Right forelimb (tissue), 1 donor: ENCODE results near the gene SELENOS.

Source experiments
- DNase-seq: peaks from one replicate; pipeline ENCODE4 v3.0.0-alpha.2; 2018

Gene SELENOS

DNA sequence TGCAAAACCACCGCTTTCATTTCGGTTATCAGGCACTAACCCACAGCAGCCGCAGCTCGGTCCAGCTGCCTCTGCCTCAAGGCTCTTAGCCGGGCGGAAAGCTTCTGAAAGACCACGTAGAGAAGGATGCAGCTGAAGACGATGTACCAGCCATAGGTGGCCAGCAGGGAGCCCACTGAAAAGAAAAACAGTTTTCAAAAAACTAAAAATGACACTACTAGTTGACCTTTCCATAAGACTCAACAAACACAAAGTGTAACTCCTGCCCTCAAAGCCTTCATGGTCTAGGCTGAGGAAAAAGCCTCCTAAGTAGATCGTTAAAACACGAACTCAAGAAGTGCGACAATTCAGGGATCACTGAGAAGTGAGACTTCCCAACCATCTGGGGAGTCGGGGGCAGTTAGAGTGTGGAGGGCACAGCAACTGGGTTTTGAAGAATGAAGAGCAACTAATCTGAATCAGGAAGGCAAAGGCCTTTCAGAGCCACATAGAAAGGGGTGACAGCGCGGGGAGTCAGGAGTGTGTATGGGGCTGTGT is 716 bp downstream of the SELENOS start:
- no peak for DNase-seq

DNA sequence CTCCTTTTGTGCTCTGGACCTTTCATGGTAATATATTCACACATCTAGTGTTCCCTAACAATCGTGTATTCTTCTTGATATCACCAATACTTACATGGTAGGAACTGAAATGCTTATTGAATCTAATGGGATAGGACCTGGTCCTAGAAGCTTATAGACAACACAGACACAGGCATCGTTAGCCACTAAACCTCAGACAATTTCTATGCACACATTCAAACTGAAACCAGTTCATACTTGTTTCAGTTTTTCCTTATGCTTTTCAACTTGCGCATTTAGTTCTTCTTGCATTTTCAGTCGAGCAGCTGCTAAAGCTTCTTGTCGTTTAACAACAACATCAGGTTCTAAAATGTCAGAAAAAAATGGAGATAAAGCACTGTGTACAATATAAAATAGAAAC is 2.3 kb downstream of the SELENOS start:
- DNase-seq, result no peak

DNA sequence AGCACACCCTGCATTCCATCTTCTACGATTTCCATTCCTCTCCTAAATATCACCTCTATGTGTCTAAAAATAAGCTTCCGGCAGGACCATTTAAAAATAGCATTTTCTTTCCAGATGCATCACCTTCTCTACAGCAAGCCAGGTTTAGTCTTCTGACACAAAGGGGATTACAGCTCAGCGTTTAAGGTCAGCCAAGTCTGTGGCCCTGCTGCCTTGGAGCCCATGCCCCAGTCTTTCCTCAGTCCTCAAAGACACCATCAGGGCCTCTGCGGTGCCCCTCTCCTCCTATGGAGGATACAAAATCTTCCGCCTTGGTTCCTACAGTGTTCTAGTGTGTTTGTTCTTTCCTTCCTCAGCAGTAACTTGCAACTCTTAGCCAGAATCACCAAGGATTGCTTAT is 3.8 kb downstream of the SELENOS start:
- DNase-seq, result no peak

DNA sequence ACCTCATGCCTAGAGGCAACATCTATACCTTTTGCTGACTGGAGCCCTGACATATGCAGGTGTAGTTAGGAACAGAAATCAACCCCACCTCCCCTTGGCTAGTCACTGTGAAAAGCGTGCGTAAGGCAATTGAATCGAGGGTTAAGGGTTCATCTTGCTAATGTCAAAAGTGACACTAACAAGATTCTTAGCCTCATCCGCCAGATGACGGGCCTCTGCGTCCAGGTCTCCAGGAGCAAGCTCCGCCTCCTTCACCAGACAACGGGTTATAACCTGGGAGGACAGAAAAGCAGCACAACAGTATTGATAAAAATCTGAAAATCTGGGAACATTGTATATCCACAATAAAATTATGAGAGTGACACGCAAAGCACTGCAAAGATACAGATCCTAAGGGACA is 4.7 kb downstream of the SELENOS start:
- DNase-seq, result no peak

DNA sequence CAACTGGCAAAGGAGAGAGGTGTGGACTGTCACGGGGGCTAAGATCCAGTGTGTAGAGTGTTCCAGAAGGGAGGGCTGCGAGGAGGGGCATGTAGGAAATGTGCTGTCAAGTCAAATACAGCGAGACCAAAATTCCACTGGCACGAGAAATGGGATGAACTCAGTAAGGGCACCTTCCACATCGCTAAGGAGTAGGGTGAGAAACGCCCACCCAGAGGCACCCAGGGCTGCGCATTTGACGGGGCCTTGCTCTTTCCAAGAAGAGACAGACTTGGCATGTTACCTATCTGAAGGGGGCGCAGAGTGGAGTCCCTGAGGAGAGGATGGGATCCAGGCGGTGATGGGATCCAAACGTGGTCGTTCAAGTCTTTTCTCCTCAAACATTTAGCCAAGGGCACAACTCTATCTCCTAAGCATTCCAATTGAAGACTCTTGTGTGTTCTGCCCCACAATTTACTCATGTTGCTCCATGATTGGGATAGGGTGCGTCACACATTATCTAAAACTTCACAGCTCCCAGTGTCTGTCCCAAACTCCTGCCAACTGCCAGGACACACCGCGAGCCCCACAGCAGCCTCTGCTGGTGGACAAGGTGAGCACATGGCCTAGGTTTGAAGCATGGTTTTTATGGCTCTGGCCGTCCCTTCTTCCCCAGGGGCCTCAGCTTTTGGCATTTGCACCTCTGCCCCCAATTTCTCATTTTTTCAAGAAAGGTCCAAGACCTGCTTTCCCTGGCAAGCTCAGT is 7.6 kb downstream of the SELENOS start:
- no peak for DNase-seq

DNA sequence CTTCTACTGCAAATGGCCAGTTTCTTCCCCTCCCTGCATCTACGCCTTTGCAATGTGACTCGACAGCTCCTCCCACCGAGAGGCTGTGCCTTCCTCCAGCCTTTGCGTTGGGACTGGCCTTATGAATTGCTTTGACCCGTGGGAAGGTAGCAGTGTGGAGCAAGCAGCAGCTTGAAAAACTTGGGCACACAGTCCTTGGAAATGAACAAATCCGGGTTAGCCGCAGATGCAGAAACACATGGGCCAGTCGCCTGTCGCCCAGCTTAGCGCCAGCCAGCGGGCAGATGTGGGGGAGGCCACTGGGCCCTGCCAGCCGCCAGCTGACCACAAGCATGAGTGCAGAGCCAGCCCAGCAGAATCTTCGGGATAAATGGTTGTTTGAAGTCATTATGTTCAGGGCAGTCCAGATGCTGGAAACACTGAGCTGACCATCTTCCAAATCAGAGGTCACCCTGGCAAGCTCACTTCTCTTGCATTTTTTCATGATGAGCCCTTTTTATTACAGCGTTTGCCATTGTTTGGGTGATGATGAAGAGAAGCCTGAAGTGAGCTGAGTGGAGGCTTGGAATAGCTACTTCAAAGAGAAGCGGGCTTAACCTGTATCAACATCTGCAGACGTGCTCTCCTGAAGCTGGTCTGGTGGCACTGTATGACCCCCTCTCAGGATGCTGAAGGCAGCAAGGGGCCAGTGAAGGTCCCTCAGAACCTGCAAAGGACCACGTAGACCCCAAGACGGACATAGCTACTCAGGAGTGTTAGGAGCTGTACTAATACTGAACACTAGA is 9.8 kb downstream of the SELENOS start:
- no peak for DNase-seq

DNA sequence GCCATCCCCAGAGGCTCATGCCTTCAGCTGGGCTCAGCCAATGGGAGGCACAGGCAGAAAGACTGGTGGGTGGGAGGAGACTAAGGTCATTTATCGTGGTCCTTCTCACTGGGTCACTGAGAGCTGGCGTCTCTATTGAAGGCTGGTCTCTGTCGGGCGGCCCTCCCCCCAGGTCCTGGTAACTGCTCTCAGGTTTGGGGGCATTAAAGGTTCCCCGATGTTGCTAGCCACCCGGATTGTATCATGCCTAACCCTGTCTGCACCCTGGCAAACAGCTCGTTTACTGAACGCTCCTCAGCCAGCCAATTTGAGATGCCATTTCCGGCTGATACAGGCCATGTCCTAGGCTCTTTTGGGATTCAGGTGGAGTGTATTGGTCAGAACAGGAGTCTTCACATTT is 10.5 kb downstream of the SELENOS start:
- DNase-seq, result no peak

DNA sequence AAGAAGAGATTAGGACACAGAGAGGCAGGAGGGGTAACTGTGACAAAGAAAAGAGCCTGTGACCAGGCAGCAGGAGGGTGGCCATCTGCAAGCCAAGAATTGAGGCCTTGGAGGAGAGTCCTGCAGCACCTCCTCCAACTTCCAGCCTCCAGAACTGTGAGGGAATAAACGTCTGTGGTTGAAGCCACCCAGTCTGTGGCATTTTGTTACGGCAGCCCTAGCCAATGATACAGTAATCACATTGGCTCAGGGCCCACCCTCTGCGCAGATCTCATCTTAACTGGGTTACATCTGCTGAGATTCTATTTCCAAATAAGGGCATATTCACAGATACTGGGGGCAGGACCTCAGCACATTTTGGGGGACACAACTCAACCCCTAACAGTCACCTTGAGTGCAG is 11.3 kb downstream of the SELENOS start:
- DNase-seq, result no peak

DNA sequence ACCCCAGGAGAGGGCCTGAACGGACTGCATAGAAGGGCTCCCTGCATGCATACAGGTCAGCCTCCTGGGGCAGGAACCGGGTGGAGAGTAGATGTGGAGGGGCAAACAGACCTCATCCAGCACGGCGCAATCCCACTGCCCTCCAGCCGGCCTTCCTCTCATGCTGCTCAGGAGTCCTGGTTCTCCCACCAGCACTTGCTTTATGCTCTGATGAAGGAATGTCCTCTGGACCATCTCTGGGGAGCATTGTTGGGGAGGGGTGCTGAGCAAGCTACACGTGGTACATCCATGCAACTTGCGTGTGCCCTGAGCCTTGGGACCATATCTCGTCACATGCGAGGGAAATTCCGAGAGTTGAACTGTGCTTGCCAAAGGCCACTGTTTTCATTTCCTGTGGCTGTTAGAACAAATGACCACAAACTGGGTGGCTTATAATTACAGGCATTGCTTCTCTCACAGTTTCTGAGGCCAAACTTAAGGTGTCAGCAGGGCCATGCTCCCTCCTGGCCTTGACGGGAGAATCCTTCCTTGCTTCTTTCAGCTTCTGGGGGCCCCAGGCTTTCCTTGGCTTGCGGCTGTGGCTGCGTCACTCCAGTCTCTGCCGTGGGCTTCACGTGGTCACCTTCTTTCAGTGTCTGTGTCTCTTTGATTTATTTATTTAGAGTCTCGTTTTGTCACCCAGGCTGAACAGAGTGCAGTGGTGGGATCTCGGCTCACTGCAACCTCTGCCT is 12.2 kb downstream of the SELENOS start:
- DNase-seq, result no peak

DNA sequence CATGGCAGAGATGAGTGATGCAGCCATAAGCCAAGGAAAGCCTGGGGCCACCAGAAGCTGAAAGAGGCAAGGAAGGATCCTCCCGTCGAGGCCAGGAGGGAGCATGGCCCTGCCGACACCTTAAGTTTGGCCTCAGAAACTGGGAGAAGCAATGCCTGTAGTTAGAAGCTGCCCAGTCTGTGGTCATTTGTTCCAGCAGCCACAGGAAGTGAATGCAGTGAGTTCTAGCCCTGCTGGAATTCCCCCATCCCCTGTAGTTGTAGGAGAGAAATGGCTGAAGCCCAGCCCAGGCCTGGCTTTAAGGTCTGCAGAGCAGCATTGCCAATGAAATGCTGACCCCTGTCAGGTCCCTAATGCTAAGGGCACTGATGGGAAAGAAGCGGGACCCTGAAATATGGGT is 13.3 kb downstream of the SELENOS start:
- no peak for DNase-seq

DNA sequence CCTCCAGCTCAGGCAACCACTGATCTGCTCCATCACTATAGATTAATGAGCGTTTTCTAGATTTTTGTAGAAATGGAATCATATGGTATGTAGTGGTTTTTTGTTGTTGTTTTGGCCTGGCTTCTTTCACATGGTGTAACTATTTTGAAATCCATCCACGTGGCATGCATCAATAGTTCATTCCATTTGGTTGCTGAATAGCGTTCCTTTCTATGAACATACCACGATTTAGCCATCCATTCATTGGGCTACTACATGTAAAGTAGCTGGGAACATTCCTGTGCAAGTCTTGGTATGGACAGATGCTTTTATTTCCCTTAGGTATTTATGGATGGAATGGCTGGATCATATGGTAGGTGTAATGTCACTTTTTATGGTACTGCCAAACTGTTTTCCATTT is 14.7 kb downstream of the SELENOS start:
- no peak for DNase-seq

DNA sequence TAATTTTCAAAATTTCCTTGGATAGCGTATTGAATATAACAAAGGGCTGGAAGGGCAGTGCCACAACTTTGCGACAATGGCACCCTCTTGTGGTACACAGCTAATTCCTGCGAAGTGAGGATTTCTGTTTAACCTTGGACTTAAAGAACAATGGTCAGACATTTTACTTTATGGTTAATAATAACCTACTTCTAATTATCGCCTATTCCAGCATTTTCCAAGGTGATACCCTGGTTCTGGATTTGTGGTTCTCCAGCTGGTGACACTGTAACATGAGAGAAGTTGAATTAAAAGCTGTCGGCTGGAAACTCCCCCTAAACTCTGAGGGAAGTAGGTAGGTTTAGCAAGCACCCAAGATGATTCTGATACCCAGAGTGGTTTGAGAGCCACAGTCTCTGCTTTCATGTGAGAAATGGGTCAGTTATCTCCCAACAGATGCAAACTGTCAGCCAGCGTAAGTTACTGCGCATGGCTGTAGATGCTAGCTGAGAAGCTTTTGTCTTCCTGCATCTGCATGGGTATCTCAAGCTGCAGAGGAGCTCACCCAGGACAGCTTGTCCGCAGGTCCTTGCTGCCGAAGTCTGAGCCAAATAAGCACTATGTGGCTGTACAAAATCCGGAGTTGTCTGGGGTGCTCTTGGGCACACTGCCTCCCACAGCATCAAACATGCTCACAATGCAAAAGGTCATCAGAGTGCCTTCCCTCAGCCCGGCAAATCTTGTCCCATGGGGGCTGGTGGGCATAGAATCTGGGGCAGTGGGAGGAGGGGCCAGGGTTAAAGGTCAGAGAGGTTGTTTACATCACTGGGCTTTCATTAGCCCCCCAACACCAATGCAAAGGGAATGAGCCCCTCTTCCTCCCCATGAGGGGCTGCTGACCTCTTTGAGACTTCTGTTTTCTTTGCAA is 18.8 kb downstream of the SELENOS start:
- no peak for DNase-seq

DNA sequence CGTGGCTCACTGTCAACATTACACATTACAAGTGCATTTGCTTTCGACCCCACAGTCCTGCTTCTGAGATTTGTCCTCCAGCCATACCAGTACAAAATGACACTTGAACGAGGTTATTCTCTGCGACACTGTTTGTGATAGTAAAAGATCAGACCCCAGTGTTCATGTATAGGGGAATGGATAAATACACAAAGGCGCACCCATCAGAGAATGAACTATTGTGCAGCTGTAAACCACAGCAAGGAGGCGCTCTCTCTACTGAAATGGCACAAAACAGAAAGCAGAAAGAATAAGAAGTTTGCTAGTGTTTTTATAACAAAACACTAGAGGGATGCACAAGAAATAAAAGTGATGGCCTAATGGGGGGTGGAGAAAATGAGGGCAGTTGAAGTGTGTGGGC is 20.5 kb downstream of the SELENOS start:
- DNase-seq, result no peak

DNA sequence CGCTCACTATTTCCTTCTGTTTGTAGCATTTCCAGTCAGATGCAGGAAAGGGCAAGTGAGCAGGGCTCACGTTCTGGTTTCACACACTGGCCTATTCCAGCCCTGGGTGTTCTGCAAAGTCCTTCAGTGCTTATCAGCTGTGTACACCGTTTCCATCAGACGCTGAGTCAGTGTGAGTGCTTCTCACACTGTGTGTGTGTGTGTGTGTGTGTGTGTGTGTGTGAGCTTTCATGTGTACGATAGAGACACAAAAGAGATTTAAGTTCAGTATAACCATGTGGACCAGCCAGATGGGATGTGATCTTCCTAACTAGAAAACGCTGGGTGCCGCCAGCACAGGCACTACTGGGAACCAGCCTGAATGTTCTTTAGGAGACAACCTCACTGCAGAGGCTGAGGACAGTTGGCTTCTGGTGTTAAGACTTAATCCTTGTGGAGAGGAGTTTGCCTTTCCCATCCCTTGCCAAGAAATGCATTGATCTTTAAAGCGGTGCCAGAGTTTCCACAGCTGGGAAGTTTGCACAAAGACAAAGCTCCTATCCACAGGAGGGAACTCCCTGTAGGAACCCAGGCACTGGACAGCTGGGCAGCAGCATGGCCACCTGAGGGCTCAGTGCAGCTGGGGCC is 21.6 kb downstream of the SELENOS start:
- DNase-seq, result no peak

DNA sequence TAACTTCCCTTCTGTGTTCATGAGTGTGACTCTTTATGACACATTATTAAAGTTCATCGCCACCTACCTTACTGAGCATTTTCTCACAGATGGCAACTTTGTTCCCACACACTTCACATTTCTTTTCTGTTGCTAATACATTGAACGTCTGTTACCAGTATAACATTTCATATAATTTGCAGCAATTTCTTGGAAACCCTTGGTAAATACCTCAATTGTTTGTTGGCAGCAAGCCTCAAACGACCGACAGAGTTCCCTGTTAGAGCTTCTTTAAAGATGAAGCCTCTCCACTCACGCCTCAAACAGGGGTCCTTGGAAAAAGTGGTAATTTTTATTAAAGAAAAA is 22.3 kb downstream of the SELENOS start:
- no peak for DNase-seq

DNA sequence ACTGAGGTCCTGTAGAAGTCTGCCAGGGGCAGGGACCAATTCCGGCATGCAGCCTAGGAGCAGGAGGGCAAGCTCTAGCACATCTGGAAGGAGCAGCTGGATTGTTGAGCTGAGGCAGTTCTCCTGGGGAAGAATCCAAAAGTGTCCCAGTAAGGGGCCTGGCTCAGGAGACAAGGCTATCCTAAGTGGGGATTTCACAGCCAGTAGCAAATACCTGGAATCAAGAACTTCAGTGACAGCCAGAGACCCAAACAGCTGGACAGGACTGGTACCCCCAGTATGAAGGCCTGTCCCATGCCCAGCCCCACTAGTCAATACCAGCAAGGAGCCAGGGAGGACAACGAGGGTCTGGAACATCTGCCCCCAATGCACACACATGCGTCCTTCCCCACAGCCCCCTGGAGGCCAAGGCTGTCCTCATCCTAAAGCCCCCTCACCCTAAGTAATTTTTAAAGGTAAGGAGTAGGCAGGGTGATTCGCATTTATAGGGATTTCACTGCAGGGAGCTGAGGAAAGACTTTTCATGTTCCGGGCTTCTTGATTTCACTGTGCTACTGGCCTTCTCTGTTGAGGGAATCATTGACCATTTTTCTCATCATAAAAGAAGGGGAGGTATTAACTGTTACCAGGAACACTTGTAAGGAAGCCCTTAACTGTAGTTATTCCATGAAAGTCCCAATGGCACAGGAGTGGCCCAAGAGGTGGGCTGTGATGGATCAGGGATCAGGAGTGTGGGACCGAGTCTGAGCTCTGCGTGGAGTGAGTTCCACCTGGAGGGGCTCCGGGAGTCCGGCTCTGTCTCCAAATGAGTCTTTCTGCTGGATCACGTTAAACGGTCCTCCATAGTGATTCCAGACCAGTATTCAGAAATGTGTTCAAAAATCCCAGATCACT is 22.9 kb downstream of the SELENOS start:
- DNase-seq, result no peak

DNA sequence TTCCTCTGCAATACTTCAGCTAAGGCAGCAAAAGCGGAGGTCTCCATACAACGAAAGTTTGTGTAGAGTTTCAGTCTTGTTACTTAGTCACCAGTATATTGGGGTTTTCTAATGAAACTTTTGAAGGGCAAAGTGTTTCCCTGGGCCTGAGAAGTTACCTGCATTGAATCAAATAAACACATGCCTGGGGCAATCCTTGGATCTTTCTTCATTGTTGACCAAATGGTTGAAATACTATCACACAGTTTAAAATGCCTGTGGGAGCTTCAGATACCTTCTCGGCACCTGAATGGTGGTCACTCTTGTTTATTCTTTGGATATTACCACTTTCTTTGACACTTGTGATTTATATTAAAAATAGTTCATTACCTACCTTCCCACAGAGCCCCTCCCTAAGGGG is 24.4 kb downstream of the SELENOS start:
- no peak for DNase-seq

DNA sequence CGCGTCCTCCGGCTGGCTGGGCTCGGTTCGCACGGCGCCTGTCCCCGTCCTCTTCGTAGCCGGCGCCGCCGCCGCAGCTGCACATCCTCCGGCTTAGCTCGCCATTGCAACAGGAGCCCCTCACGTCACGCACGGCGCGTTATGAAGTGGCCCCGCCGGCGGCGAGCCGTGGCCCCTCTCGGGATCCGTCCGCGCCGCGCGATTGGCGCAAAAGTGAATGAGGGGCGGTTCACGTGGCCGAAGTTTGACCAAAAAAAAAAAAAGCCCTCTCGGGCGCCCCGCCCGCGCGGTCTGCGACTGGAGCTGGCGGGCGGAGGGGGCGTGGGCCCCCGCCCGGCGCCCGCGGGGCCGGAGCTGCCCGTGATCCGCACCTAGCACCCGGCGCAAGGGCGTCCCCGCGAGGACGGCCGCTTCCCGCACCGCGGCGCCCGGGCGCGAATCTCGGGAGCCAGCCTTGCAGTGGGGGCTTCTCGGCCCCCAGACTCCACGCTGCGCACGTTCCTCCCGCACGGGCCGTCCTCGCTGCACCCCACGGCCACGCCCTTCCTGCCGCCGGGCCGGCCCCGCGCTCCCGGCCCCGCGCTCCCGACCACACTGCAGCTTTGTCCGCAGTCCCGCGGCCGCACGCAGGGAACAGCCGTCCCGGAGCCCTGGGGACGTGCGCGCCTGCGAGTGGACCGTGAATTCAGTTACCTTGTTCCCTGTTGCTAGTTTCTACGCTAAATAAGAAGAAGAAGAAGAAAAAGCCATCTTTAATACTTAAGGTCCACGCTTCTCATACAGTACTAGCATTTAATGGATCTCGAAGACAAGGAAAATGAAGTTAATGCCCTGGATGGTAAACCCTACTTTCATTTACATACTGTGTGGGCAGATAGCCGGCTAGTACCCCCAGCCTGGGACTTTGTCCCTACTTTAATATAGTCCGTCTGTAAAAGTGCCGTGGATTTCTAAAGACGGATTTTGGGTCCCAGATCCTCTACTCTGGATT is 25.2 kb downstream of the SELENOS start, which contains the start of gene CHSY1:
CHSY1 (minus strand) TSS at position 219 of the 991 bp plus-strand sequence. CDS start 592 bp downstream, outside the sequence.
- DNase-seq, result peak; percentile 96
